Gastrocnemius medialis (tissue), 4 donors: ENCODE results near the gene PGAM2. TPM values are rescaled to one million over a fixed set of nuclear protein-coding genes. Genes with fewer than 3 reads are reported as not detected.

Source experiments
- ATAC-seq, 2 donors: fragments of 150-250 bp; one replicate each; pipeline ENCODE4 v1.9.1; 2016
- DNase-seq, 2 donors: peaks; one replicate each; pipeline ENCODE4 v3.0.0-alpha.2; 2019
- H3K27ac ChIP-seq, 4 donors: fragments of 200-600 bp; sonication (generic); 1 replicate in 1 of 4; 2 replicates in 3 of 4; pipeline ENCODE4 v1.5.1; 2016 to 2018; ENCODE audit warnings: mild to moderate bottlenecking in 2 of 4, moderate library complexity in 1 of 4
- H3K27me3 ChIP-seq, 3 donors: fragments of 200-600 bp; sonication (generic) in 2 of 3; 1 replicate in 1 of 3; 2 replicates in 2 of 3; pipeline versions ENCODE4 v1.5.1 to v1.6.0; 2016 to 2019; ENCODE audit warnings: mild to moderate bottlenecking in 1 of 3, moderate library complexity in 1 of 3
- H3K36me3 ChIP-seq, 2 donors: fragments of 200-600 bp; sonication (generic) in 1 of 2; one replicate each; pipeline ENCODE4 v1.5.1; 2017 to 2018
- H3K4me1 ChIP-seq, 2 donors: fragments of 200-600 bp; sonication (generic) in 1 of 2; one replicate each; pipeline ENCODE4 v1.5.1; 2016 to 2017; ENCODE audit warnings: mild to moderate bottlenecking in 2 of 2
- H3K4me3 ChIP-seq, 4 donors: fragments of 200-600 bp; sonication (generic) in 3 of 4; 1 replicate in 1 of 4; 2 replicates in 3 of 4; pipeline ENCODE4 v1.5.1; 2016 to 2019; ENCODE audit warnings: mild to moderate bottlenecking in 2 of 4
- H3K9me3 ChIP-seq, 3 donors: fragments of 200-600 bp; sonication (generic) in 2 of 3; 1 replicate in 1 of 3; 2 replicates in 2 of 3; pipeline ENCODE4 v1.5.1; 2016 to 2019
- CTCF ChIP-seq, 5 experiments: fragments of 450-650 bp in 3 of 5; fragments of 200-600 bp in 2 of 5; sonication (generic) in 2 of 5; IDR thresholded peaks in 4 of 5; conservative IDR thresholded peaks in 1 of 5; 1 replicate in 4 of 5; 2 replicates in 1 of 5; pipeline ENCODE4 v1.5.1; 2016 to 2019; ENCODE audit warnings: antibody characterized with exemption in 5 of 5, mild to moderate bottlenecking in 3 of 5, moderate library complexity in 3 of 5
- POLR2A ChIP-seq, 2 donors: fragments of 450-650 bp; IDR thresholded peaks; one replicate each; pipeline ENCODE4 v1.6.1; 2017; ENCODE audit warnings: antibody characterized with exemption in 2 of 2, mild to moderate bottlenecking in 2 of 2, moderate library complexity in 2 of 2
- in situ Hi-C, 4 donors: fragments of 200-750 bp; cut with MboI; loops; one replicate each; pipeline versions ENCODE4 v1.15.0 to v1.8.0; 2017; ENCODE audit warnings: low sequenced_read_pairs in 4 of 4
- intact Hi-C: fragments of 100-400 bp; cut with DNase I; formaldehyde crosslinking; loops from one replicate; pipeline ENCODE4 v1.15.1; 2023; ENCODE audit warnings: low total_unique reads
- total RNA-seq, 4 donors: library from RNA; depleted of rRNA; stranded (reverse); fragments of >200 nt; gene quantifications; one replicate each; pipeline versions ENCODE4 v1.1.0 to v1.2.3, GENCODE V29; 2016

PGAM2 gene
- total RNA-seq, 4 donors from 2014 or later: 129 to 355 (median 306) TPM

GRCh38 chr7:44063894-44064651, 1.3 kb downstream of the PGAM2 start:
- ATAC-seq: peak in 1 of 2 donors; percentile 4
- intact Hi-C loops (loop anchor here (2.0 kb wide), 1 partner anchor 19 kb away; the partner anchor contains the start of gene POLM), in situ Hi-C loops (no loop called here)
- peak in 1 of 2 donors; percentile 68 for DNase-seq
- no peaks in the 10 kb centered on the region for H3K9me3 ChIP-seq
- H3K36me3 ChIP-seq: peaks cover 0 to 20% of the 10 kb centered on the region in 2 donors
- TF ChIP-seq CTCF (IDR thresholded peaks at IDR 0.05 in 4 of 5, conservative IDR thresholded peaks at IDR 0.05 in 1 of 5) (no peak), POLR2A (IDR thresholded peaks at IDR 0.05) (no peak)
- H3K4me1 ChIP-seq: peaks cover 56 to 70% of the 10 kb centered on the region in 2 donors
- H3K27ac ChIP-seq: peak overlapping the region; percentile 85 to 95 (median 90)
- no peaks in the 10 kb centered on the region for H3K27me3 ChIP-seq
- H3K4me3 ChIP-seq: peak overlapping the region in 3 of 4 donors; percentile 10 to 48 (median 43)

- ATAC-seq: peak in 1 of 2 donors; percentile 20
- TF ChIP-seq CTCF (IDR thresholded peaks at IDR 0.05 in 4 of 5, conservative IDR thresholded peaks at IDR 0.05 in 1 of 5) (no peak), POLR2A (IDR thresholded peaks at IDR 0.05) (no peak)
- Histone ChIP-seq H3K9me3 (no peaks in the 10 kb centered on the region), H3K27me3 (no peaks in the 10 kb centered on the region), H3K4me3 (peak overlapping the region in 3 of 4 donors; percentile 10 to 48 (median 43)), H3K27ac (peak overlapping the region; percentile 85 to 95 (median 90)), H3K36me3 (peaks cover 0 to 26% of the 10 kb centered on the region in 2 donors), H3K4me1 (peaks cover 56 to 69% of the 10 kb centered on the region in 2 donors)
- intact Hi-C loops (no loop called here), in situ Hi-C loops (no loop called here)
- peak in 1 of 2 donors; percentile 64 for DNase-seq
These were observed 1.8 kb downstream of the PGAM2 start for GRCh38 chr7:44063547-44063893.

- peak; percentile 34 to 58 for ATAC-seq
- DNase-seq: peak in 1 of 2 donors; percentile 80
- H3K27ac ChIP-seq: peak overlapping the region; percentile 85 to 95 (median 90)
- peaks cover 0 to 32% of the 10 kb centered on the region in 2 donors for H3K36me3 ChIP-seq
- in situ Hi-C loops: no loop called here
- no peaks in the 10 kb centered on the region for H3K9me3 ChIP-seq
- no peaks in the 10 kb centered on the region for H3K27me3 ChIP-seq
- TF ChIP-seq POLR2A (IDR thresholded peaks at IDR 0.05) (no peak), CTCF (IDR thresholded peaks at IDR 0.05 in 4 of 5, conservative IDR thresholded peaks at IDR 0.05 in 1 of 5) (no peak)
- intact Hi-C loops: no loop called here
- peaks cover 56 to 63% of the 10 kb centered on the region in 2 donors for H3K4me1 ChIP-seq
- no peak overlapping the region for H3K4me3 ChIP-seq
These were observed 2.5 kb downstream of the PGAM2 start for GRCh38 chr7:44062903-44063295.

- Histone ChIP-seq H3K27me3 (no peaks in the 10 kb centered on the region), H3K4me1 (peaks cover 52 to 57% of the 10 kb centered on the region in 2 donors), H3K36me3 (peaks cover 0 to 37% of the 10 kb centered on the region in 2 donors), H3K4me3 (no peak overlapping the region), H3K9me3 (no peaks in the 10 kb centered on the region), H3K27ac (peak overlapping the region; percentile 85 to 95 (median 90))
- intact Hi-C loops: no loop called here
- DNase-seq: peak in 1 of 2 donors; percentile 52
- no peak for ATAC-seq
- in situ Hi-C loops: no loop called here
- TF ChIP-seq POLR2A (IDR thresholded peaks at IDR 0.05): no peak
- no peak for TF ChIP-seq CTCF (IDR thresholded peaks at IDR 0.05 in 4 of 5, conservative IDR thresholded peaks at IDR 0.05 in 1 of 5)
These were observed 3.0 kb downstream of the PGAM2 start for GRCh38 chr7:44062180-44062902.
